Frontal cortex (tissue), 4 donors: ENCODE results near the gene NSD1. TPM values are rescaled to one million over a fixed set of nuclear protein-coding genes. Genes with fewer than 3 reads are reported as not detected.
A peak's percentile ranks its signal among the peaks of the same experiment; 100 is the strongest.
"Not testable (repeated sequence)": the region's sequence is repeated elsewhere in the genome, so short reads cannot be mapped to it uniquely, and the experiment has no call there.

Experiments used
- DNase-seq, 2 donors: peaks; one replicate each; pipeline ENCODE4 v3.0.0; 2012; ENCODE audit warnings: low spot score in 2 of 2
- FAIRE-seq: peaks from 2 replicates; lab custom pipeline; 2012; peaks lifted over from hg19 to GRCh38; lab: Jason Lieb, UNC
- total RNA-seq: library from RNA; depleted of rRNA; stranded (reverse); fragments of >200 nt; gene quantifications from one replicate; pipeline ENCODE4 v1.2.3, GENCODE V29; 2014
- donor health status: control.
- donor health status: control.
- donor health status: control.

NSD1 gene
- total RNA-seq, 1 donor from 2014 or later, result 58.7 TPM

DNA sequence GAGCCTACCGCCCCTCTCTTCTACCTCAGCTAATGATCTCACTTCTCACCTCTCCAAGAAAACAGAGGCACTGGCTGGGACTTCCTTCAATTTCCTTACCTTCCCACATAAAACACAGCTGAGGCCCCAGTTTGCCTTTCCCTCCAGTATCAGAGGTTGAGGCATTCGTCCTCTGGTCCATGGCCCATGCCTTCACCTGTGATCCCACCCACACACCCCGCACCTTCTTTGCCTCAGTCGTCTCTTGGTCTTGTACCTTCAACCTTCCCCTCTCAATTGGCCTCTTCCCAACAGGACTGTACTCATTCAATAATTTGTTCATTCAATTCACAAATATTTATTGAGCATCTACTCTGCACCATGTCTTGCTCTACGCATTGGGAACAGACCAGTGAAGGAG, 11.0 kb upstream of the NSD1 start:
- FAIRE-seq, result no peak

DNA sequence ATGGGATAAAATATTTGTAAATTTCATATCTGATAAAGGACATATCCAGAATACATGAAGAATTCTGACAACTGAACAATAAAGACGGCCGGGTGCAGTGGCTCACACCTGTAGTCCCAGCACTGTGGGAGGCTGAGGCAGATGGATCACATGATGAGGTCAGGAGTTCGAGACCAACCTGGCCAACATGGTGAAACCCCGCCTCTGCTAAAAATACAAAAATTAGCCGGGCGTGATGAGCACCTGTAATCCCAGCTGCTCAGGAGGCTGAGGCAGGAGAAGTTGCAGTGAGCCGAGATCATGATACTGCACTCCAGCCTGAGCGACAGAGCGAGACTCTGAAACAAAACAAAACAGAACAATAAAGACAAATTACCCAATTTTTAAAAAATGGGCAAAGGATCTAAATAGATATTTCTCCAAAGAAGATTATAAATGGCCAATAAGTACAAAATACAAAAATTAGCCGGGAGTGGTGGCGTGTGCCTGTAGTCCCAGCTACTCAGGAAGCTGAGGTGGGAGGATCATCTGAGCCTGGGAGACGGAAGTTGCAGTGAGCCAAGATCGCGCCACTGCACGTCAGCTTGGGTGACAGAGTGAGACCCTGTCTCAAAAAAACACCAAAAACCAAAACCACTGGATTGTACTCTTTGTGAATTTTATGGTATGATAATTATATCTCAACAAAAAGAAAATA, 9.6 kb upstream of the NSD1 start:
- no peak for FAIRE-seq
- DNase-seq, result no peak

More for the DNA sequence above, 11.0 kb upstream of the NSD1 start:
- DNase-seq, result no peak

DNA sequence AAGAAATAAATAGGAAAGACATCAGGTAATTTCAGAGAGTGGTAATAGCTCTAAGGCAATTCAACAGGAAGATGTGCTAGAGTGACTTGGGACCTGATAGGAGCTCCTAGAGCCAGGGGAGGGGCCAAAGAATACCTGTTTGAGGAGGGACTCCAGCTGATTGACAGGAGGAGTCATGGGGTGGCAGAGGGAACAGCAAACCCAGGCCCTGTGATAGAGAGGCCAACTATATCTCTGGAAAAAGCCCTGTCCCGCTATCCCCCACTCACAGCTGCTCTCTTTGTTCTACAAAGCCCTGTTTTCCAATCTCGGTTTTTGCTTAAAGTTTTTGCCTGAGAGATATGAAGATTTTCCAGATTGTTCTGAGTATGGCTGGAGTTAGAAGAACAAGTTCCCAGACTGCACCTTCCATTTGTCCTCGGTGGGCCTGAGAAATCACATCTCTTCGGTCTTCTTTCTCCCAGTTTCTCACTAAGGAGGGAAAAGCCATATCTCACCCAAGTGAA, 9.0 kb upstream of the NSD1 start:
- FAIRE-seq (no peak), DNase-seq (no peak)

DNA sequence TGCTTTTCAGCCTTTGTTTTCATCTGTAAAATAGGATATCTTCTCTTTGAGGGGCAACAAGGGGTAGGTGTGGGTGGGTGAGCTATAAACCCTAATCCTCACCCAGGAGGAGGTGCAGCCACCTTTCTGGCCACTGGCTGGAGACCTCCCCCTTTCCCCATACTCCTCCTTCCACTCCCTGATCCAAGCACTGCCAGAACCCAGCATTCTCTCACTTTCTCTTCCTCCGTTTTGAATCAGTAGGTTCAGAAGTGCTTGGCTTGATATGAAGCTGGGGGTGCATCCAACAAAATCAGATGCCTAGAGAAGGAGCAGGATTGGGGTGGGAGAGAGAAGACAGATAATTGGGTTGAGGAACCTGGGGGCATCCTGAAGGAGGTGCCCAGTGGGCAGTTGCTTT, 6.8 kb upstream of the NSD1 start:
- DNase-seq, result no peak

DNA sequence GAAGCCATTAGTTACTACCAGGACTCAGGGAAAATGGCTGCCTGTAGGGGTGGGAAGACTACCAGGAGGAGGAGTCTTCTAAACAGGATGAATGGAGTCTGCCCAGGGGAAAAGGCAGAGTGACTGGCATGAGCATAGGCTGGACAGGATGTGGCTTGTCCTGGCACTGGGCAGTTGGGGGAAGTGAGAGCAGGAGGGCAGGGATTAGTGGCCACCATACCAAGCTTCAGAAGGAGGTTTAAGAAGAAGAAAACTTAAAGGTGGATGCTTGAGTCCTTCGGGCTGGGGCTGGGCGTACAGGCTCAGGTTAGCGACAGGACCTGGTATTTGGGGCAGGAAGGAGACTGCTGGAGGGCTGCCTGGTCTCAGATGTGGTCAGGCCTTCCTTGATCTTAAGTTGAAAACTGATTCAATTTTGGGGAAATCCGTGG, 5.0 kb upstream of the NSD1 start:
- FAIRE-seq (no peak), DNase-seq (no peak)

More for the DNA sequence above, 6.8 kb upstream of the NSD1 start:
- FAIRE-seq, result no peak

DNA sequence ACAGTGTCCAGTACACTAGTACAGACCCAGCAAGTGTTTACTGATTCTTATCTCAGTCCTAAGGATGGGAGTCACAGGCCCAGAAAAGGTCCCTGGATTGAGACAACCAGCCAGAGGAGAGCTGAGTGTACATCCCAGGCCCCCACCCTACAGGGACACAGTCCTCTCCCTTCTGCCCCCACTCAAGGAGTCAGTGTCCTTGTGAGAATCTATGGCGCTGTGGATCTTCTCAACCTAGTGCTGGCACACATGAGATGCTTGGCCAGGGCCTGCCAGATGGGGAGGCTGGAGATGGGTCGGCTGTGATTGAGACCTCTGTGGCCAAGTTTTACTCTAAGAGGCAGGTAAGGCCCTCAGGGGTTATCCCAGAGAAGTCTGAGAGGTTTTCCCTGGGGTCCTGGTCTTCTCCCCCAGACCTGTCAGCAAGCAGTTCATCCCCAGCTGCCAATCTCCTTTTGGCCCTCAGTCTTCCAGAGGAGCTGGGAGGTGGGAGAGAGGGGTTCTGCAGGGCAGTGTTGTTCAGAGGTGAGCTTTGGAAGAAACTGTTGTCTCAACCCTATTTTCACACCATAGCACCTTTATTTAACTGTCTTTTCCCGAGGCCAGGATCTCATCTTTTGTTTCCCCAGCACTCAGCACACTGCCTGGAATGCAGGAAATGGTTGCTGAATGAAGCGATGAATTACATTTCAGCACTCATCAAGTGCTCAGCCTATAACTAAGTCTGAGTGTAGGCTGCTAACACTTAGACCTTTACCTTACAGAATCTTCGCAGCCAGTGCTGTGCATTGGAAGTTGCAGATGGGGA, 3.2 kb upstream of the NSD1 start:
- FAIRE-seq, result no peak
- DNase-seq, result no peak

DNA sequence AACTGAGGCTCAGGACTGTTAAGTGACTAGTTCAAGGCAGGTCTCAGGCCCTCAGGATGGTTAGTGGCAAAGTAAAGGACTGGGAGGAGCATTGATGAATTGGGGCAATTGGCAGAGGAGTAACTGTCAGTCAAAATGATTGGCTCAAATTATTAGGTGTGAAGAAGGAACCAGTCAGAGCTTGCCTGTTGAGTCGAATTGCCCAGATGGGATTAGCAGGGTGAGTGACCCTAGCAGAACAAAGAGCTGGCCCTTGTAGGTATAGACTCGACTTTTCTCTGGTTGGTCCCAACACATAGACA, 2.6 kb upstream of the NSD1 start:
- DNase-seq, result no peak
- FAIRE-seq, result no peak

DNA sequence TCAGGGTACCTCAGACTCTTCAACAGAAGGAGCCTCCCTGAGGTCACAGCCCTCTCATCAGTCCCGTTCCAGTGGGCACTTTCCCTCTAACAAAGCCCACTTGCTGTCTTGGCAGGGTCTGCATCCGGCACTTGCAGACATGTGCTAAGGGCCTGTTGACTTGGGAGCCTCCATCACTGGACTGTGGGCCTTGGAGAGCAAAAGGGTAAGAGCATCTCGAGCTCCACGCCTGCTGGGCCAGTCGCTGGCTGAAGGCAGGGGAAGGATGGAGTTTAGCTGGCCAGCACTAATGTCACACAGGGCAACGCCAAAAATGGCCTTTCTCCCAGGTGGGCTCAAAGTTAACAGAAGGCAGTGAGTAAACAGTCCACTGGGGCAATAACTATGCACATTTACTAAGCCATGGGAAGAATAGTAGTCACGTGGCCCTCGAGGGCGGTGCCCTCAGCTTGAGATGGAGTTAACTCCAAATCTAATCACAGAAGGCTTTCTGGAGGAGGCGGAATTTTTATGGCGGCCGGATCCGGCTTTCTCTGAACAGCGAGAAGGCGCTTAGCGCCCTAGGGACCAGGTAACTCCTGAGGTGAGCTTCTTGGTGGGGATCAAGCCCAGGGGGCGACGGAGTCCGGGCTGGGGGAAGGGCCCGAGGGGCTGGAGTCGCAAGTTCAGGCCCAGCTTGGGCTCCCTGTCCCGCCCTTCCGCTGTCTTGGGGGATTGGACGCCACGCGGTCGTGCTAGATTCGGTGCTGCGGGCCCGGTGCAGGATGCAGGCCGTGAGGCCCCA, 2.0 kb upstream of the NSD1 start:
- DNase-seq, result no peak
- no peak for FAIRE-seq

DNA sequence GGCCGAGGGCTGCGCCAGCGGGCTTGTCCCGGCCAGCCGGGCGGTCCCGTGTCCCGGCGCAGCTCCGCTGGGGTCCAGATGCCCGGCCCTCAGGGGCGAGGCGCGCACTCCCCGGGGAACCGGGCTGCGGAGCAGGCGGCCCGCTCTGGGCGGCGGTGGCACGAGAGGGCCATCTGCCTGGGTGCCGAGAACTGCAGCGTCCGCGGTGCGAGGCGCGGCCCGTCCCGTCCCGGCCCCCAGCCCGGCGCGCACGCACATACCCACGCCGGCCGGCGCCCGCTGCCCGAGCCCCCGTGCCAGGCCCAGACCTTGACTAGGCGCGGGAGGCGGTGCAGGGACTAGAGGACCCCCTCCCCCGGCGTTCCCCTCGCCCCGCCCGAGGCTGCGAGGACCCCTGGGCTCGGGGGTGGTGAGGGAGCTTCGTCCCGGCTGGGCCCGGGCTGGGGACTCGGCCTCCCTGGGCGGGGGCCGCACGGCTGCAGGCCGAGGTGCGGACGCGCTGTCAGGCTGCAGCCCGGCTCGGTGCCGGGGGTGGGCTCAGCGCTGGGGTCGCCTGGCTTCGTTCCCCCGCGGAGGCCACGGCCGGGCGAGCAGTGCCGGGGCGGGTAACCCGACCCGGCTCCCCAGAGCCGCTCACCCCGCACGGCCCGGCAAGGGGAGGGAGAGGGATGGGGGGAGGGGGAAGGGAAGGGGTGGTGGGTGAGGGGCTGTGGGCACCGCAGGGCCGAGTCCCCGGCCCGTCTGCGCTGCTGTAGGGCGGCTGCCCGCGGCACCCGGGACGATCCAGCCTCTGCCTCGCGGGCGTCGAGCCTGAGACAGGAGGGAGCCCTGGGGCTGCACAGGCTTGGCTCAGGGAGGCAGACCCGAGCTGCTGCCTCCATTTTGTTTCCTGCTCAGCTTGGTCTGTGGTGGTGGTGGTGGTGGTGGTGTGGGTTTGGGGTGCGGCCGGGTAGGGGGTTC, 1.2 kb upstream of the NSD1 start:
- peak; percentile 49 to 68 for DNase-seq
- FAIRE-seq, result no peak

DNA sequence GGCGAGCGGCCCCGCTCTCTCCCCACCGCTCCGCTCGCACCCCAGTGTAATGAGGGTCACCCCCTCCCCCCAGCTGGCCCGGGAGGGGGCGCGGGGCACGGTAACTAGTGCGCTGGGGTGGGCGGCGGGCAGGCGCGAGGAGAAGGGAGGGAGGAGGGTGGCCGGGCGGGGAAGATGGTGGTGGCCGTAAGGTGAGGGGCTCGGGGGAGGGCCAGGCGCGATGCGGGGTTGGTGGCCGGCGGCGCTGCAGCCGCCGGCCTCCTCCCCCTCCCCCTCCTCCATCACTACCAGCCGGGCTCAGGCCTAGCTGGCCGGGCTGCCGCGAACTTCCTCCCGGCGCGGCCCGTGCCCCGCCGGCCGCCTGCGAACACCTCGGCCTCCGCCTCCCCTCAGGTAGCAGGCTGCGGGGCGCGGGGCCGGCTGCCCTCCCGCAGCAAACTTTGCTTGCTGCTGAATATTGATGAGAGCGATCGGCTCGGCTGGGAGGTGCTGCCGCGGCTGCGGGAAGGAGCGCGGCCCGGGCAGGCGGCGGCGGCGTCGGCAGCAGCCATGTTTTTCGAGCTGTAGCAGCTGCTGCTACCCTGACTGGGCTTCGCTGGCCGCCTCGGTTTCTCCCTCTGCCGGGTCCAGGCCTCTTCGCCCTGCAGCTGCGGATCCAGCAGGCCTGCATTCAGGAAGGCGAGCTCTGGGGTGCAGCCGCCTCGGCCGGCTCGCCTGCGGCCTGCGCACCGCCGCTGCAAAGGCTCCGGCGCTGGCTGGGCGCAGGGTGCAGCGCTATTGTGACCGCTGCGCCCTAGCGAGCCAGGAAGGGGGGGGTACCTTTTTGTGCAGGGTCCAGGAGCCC, 502 bp downstream of the NSD1 start:
- peak in 1 of 2 donors; percentile 65 for DNase-seq

DNA sequence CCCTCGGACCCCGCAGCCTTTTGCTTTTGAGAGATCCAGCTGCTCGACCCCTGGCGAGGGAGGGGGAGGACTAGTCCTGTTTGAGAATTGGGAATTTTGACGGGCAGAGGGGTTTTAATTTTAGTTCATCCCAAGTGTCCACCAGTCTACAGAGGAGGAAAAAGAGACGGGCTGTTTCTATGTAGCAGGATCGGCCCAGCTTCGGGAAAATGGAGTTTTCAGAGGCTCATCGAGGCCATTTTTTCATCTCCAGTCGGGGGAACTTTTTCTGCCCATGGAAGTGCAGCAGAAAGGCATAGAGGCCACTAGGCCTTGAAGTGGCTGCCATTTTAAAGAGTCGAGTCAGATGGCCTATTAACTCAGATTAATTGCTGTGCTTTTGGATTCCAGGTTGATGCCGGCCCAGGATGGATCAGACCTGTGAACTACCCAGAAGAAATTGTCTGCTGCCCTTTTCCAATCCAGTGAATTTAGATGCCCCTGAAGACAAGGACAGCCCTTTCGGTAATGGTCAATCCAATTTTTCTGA, 1.2 kb downstream of the NSD1 start:
- DNase-seq (no peak), FAIRE-seq (no peak)

More for the DNA sequence above, 502 bp downstream of the NSD1 start:
- no peak for FAIRE-seq

DNA sequence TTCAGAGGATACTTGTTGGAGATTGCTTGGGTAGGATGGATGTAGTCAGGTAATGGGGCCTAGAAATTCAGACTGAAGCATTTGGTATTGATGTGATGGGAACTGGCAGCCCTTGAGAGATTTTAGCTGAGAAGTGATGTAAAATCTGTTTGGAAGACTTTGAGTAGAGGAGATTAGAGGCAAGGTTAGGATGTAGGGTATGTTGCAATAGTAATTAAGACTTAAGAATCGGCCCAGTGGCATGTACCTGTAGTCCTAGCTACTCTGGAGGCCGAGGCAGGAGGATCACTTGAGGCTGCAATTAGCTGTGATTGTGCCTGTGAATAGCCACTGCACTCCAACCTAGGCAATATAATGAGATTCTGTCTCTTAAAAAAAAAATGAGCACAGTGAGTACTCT, 6.7 kb downstream of the NSD1 start:
- no peak for FAIRE-seq

DNA sequence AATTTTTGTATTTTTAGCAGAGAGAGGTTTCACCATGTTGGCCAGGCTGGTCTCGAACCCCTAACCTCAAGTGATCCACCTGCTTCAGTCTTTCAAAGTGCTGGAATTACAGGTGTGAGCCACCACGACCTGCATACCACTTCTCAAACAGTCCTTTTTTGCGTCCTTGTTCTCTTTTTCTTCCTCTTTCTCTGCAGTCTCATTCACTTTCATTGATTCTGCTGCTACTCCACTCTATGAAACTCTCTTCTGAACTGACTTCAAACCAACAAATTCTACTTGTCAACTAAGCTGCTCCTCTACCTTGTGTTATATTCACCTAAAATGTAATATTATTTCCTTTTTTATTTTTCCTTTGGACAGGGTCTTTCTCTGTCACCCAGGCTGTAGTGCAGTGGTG, 7.9 kb downstream of the NSD1 start:
- no peak for FAIRE-seq
- DNase-seq, result no peak

More for the DNA sequence above, 6.7 kb downstream of the NSD1 start:
- no peak for DNase-seq

DNA sequence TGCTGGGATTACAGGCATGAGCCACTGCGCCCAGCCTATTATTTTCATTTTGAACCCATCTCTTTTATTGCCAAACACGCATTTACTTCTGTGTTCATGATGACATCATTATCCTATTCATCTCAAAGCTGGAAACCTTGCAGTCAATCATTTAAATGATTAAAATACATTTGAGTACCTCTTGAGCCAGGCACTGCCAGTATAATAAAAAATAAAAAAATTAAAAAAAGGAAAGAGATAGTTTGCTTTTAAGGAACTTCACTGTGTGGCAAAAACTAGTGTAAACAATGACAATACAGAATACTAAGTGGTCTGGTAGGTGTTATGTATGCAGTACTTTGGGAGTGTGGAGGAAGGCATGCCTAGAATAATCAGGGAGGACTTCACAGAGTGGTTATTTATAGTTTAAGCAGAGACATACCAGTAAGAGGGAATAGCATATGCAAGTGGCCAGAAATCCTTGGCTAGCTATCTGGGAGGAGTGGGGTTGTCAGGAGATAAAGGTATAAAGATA, 8.6 kb downstream of the NSD1 start:
- FAIRE-seq, result no peak
- no peak for DNase-seq

DNA sequence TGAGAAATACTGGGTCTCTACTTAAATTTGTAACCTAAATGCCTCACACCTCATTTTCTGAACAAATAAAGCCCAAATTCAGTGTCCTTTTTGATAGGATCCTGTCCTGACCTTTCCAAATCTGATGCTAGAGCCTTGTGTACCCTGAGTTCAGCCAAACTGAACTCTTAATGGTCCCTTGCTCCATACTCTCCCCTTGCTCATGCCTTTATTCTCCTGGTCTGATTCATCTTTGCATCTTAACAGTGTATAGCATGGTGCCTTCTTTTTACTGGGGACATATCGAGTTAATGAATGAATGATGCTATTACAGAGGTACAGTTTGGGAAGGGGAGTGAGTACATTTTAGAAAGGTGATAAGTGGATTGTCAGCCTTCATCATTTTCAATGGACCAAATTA, 9.2 kb downstream of the NSD1 start:
- no peak for DNase-seq
- no peak for FAIRE-seq

DNA sequence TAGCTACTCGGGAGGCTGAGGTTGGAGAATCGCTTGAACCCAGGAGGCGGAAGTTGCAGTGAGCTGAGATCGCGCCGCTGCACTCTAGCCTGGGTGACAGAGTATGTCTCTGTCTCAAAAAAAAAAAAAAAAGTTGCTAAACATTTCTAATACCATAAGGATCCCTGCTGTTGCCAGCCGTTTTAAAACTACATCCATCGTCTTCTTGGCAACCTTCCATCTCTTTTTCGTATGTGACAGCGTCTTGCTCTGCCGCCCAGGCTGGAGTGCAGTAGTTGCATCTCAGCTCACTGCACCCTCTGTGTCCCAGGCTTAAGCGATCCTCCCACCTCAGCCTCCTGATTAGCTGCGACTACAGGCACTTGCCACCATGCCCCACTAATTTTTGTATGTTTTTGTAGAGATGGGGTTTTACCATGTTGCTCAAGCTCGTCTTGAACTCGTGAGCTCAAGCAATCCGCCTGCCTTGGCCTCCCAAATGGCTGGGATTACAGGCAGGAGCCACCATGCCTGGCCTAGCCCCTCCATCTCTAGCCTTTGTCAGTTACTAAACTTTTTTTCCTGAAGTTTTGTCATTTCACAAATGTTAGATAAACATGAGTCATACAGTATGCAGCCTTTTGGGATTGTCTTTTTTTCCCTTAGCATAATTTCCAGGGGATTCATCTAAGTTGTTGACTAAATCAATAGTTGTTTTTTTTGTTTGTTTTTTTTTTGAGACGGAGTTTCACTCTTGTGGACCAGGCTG, 13.5 kb downstream of the NSD1 start:
- no peak for FAIRE-seq

DNA sequence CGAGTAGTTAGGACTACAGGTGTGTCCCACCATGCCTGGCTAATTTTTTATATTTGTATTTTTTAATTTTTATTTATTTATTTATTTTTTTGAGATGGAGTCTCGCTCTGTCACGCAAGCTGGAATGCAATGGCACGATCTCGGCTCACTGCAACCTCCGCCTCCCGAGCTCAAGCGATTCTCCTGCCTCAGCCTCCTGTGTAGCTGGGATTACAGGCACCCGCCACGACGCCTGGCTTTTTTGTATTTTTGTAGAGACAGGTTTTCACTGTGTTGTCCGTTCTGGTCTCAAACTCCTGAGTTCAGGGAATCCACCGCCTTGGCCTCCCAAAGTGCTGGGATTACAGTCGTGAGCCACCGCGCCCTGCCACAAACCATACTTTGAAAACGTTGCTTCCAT, 16.5 kb downstream of the NSD1 start:
- FAIRE-seq, DNase-seq: not testable (repeated sequence)

More for the DNA sequence above, 13.5 kb downstream of the NSD1 start:
- DNase-seq, result no peak
